Right hindlimb (tissue), 1 donor: ENCODE data around the gene TMEM121.
A peak's percentile ranks its signal among the peaks of the same experiment; 100 is the strongest.

Experiments used
- DNase-seq: peaks from one replicate; pipeline ENCODE4 v3.0.0-alpha.2; 2018

The TMEM121 gene

GRCh38 chr14:105525861-105526775 lies at the start of gene TMEM121:
Gene TMEM121, plus strand, starts transcription at chr14:105526583. Its CDS starts 2,252 bp downstream, at chr14:105528835.
- DNase-seq: peak; percentile 57

DNA sequence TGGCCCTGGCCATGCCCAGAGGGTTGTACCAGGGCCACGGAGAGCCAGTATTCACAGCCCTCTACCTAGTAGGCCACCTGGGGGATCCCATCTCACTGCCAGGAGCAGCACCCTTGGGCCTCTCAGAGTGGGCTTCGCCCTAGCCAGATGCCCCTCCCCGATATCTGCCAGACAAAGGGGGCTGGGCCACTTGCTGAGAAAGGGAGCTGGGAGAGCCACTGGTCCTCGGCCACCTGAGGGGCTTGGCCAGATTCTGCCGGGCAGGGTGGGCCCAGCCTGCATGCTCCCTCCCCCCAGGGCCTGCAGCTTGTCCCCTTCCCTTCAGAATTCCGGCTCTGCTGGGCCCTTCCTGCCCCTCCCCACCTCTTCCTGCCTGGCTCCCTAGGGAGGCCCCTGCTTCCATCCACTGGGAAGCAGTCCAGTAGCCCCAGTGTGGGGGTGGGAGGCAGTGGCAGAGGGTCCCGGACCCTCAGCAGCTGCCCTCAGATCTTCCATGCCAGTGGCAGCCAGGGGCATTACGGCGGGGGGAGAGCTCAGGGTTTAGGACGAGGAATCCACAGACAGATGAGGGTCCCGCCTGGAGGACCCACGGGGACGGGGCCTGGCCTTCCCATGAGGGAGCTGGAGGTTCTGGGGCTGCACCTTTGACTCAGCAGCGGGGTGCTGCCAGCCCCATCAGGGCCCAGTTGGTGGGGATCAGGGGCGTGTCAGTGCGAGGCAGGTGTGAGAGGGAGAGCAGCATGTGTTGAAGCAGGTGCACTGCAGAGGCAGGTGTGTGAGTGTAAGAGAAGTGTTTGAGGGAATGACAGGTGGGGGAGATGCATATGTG lies 49.3 kb upstream of the TMEM121 start:
- no peak for DNase-seq

GRCh38 chr14:105477660-105478397 lies 48.6 kb upstream of the TMEM121 start:
- DNase-seq: peak; percentile 62

- DNase-seq: peak; percentile 38
Observed at GRCh38 chr14:105478398-105479251, 47.8 kb upstream of the TMEM121 start.

DNA sequence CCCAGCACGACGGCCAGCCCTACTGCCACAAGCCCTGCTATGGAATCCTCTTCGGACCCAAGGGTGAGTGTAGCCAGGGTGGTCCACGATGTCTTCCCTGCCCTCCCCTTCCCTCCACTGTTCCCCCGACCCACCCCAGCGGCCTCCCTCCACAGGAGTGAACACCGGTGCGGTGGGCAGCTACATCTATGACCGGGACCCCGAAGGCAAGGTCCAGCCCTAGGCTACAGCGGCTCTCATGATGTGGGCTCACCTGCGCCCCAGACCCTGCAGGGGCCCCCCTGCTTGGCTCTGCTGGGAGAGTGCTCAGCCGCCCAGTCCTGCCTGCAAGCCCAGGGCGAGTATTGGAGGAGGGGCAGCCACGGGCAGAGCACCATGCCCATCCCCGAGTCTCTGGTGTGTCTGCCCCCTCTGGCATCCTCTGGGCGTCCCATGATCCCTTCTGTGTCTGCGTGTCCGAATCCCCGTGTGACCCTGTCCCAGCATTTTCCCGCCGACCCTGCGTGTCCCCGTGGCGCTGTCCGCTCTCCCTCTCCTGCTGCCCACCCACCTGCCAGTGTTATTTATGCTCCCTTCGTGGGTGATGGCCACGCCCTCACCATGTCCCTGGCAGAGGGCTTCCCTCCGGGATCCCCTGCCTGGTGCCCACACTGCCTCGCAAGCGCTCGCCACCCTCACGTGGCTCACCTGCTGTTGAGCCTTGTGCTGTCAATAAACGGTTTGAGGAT lies 46.8 kb upstream of the TMEM121 start:
- peak; percentile 35 for DNase-seq

GRCh38 chr14:105480199-105480746 lies 46.1 kb upstream of the TMEM121 start:
- peak; percentile 38 for DNase-seq

GRCh38 chr14:105480807-105481801 lies 45.3 kb upstream of the TMEM121 start:
- DNase-seq: peak; percentile 94

DNA sequence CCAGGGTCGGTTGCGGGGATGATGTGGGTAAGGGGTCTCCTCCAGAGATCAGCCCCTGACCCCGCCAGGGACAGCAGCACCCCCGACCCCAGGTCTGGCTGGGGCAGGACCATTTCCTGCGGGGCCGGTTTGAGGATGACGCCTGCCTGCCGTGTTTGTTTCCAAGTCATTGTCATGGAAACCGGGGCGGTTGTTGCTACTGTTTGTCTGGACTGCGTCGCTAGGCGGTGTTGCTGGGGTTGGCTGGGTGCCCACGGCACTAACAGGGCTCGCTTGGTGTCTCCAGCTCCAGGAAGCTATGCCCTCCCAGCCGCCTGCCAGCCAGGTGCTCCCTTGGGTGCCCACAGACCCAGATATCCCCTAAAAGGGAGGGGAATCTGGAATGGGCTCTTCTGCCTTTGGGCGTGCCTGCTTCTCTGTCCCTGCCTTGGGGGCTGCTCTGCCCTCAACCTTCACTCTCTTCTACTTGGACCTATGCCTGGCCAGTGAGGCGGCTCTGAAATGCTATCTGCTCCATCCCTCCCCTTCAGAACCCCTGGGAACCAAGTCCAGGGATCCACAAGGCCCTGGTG lies 44.4 kb upstream of the TMEM121 start:
- DNase-seq: peak; percentile 96

DNA sequence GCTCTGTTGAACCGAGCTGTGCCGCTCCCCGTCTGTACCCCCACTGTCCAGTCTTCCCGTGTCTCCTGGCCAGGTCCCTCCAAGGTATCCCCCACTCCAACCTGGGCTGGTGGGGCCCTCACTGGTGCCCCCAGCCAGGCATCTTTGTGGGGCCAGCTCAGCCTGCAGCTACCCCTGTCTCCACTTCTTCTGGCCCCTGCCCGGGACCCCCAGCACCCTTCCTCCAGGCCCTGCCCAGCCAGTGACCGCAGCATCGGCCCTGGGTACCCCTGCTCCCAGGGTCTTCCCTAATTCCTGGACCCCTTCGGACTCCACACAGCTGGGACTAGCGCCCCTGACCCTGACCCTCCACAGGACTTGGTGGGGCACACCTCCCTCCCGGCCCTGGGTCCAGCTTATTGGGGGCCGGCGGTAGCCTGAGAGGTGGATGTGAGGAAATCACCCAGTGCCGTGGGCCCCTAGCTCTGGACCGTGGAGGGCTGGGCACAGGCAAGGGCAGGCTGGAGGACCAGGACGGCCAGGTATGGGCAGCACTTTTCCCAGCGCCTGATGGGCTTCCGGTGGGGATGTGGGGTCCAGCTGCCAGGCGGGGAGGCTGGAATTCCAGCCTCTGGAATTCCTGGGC lies 43.8 kb upstream of the TMEM121 start:
- DNase-seq: no peak

DNA sequence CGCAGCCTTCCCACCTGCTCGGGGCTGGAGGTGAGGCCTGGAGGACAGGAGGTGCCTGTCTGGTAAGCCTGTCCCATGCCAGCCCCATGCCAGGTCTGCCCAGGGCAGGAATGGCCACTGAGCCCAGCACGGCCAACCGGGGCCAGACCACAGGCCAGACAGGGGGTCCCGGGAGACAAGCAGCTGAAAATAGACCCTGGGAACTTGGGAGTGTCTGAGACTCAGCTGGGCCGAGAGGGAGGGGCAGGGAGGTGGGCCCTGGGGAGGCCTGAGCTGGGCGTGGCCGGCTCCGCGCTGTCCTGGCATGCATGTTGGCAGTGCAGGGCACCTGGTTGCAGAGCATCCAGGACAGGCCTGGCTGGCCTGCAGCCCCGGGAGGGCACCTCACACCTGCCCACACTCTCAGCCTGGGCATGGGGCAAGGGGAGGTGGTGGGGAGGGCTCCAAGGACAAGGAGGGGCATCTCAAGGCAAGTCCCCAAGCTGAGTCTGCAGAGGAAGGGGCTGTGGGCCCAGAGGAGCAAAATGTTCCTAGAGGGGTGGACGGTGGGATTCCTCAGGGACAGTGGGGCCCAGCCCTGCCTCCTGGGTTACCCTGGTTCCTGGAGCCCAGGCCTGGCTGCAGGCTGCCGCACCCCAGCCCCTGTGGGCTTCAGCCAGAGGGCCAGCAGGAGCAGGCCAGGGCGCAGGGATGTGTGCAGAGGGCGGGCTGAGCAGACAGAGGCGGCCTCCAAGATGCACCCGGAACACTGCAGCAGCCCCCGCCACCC lies 42.9 kb upstream of the TMEM121 start:
- DNase-seq: peak; percentile 46

DNA sequence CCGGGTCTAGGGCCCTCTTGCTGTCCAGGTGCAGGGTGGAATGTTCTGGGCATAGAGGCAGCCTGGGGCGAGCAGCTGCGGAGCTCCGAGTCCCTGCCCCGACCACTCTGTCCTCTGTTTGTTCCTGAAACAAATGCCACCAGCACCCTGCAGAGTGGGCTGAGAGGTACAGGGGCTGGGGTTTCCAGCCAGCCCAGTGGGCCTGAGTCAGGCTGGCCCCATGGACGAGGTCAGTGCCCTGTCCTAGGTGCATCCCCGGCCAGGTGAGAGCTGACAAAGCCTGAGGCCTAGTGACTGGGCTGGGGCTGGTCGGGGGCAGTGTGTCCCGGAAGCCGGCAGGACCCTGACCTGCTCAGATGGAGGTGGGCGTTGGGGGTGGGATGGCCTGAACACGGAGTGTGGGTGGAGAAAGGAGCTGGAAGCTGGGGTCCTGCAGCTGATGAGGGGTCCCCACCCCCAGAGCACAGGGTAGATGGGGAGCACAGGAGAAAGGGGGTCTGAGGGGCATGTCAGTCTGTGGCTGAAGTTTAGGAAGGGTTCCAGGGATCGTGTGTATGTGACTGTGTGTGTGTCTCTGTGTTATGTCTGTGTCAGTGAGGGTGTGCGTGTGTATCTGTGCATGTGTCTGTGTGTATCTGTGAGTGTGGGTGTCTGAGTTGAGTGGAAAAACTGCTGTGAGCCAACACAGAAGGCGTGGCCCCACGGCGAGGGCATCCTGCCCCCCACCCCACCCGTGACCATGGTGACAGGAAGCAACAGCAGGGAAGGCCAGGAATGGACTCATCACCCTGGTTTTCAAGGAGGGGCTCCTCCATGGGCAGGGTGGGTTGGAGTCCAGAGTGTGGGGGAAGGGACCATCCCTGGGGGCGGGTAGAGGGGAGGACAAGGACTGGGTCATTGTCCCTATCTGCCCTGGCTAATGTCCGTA lies 42.0 kb upstream of the TMEM121 start:
- peak; percentile 75 for DNase-seq

- no peak for DNase-seq
Observed at GRCh38 chr14:105484997-105485393, 41.4 kb upstream of the TMEM121 start.

DNA sequence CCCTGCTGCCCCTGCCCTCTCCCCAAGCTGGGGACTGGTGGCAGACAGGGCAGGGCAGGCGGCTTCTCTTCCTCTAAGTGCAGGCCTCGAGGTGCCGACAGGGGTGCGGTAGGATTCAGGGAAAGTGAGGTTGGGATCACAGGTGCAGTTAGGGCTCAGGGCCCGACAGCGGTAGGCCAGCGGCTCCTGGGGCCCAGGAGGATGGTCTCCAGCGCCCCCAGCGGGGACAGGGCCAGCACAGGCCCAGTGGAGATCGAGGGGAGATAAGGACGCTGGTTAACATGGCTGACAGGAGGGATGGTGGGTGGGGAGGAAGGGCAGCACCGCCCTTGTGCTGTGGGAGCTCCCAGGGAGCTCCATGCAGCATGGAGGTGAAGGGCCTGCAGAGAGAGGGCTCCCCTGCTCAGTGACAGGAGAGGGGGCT lies 40.6 kb upstream of the TMEM121 start:
- peak; percentile 48 for DNase-seq

DNA sequence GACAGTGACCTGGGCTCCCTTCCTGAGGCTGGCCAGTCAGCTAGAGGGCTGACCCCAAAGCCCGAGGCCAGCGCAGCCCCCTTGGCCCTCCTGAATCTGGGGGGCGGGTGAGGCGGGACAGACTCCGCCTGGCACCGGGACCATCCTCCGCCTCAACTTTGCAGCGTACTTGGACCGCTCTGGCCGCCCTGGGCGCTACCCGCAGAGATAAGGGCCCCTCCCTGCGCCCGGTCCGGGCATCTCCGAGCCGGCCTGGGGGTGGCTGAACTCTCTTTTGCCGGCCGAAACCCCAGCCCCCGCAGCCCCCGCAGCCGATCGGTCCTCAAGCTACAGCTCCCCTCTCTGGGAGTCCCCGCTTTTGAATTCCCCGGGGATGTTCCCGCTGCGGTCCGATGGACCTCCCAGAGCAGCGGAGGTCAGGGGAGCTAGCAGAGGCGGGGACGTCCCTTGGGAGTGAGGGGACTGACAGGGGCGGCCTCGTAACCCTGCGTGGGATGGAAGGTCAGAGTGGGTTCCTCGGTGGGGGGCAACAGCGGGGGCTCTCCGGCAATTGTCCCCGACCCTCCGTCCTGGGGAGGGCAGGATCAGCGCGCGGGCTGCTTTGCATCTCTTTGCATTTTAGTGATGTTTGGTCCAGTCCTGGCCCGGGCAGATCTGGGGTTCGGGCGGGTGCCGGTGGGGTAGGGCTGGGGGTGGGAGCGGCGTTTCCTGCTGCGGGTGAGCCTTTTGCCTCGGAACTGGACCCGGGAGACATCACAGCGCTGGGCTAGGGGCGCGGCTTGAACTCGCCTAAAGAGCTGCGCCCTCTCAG lies 40.0 kb upstream of the TMEM121 start, which contains the start of gene CRIP1:
Gene CRIP1 (plus strand): TSS at position 724 of the 811 bp plus-strand sequence. CDS start 374 bp downstream, outside the sequence.
- DNase-seq: peak; percentile 52

DNA sequence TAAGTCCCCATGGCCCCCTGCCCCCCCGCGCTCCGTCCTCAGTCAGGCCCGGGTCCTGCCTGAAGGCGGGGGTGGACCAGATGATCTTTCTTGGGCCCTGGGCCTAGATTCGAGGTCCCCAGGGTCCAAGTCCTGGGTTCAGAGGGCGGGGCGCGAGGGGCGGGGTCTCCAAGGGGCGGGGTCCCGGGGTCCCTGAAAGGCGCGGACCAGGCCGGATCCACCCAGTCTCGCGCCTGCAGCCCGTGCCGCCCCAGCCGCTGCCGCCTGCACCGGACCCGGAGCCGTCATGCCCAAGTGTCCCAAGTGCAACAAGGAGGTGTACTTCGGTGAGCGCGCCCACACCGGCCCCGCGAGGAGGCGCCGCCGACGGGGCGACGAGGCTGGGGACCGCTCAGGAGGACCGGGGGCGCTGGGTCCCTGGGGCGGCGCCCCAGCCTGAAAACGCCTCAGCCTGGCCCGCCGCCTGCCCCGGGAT lies 39.4 kb upstream of the TMEM121 start:
- DNase-seq: peak; percentile 73
